ENCODE data around the gene ABLIM3.

GRCh38 chr5:149289301-149289700 is 148.0 kb downstream of the ABLIM3 start:
- TF ChIP-seq CTCF (IDR thresholded peaks at IDR 0.05) (no peak), POLR2A (IDR thresholded peaks at IDR 0.05) (no peak)

All from adrenal gland (tissue), 5 donors.